GM18508 (cell line): ENCODE data around the gene CCDC88C.
"Not testable (repeated sequence)": the region's sequence is repeated elsewhere in the genome, so short reads cannot be mapped to it uniquely, and the experiment has no call there.

Source experiments
- ATAC-seq: cut with Tn5 transposase; IDR thresholded peaks from one replicate; pipeline ENCODE4 v1.9.1; 2021; ENCODE audit warnings: moderate number of reproducible peaks; ENCODE audit not compliant: insufficient read depth, unreplicated experiment

CCDC88C gene

GRCh38 chr14:91280129-91280528 is 137.5 kb downstream of the CCDC88C start:
- no peak for ATAC-seq

GRCh38 chr14:91279354-91279753 is 138.3 kb downstream of the CCDC88C start:
- ATAC-seq, result no peak

GRCh38 chr14:91278383-91278715 is 139.3 kb downstream of the CCDC88C start:
- no peak for ATAC-seq

- ATAC-seq, result no peak
Observed at GRCh38 chr14:91277546-91278382, 139.9 kb downstream of the CCDC88C start.

- ATAC-seq, result no peak
Observed at GRCh38 chr14:91274796-91275195, 142.8 kb downstream of the CCDC88C start.

GRCh38 chr14:91273885-91274273 is 143.7 kb downstream of the CCDC88C start:
- no peak for ATAC-seq

- ATAC-seq, result no peak
Observed at GRCh38 chr14:91273273-91273884, 144.2 kb downstream of the CCDC88C start.

- no peak for ATAC-seq
Observed at GRCh38 chr14:91272341-91273272, 145.0 kb downstream of the CCDC88C start.

- ATAC-seq, result no peak
Observed at GRCh38 chr14:91271639-91272038, 146.0 kb downstream of the CCDC88C start.

GRCh38 chr14:91270619-91271018 is 147.0 kb downstream of the CCDC88C start:
- no peak for ATAC-seq

- no peak for ATAC-seq
Observed at GRCh38 chr14:91270188-91270587, 147.4 kb downstream of the CCDC88C start.

GRCh38 chr14:91269076-91269991 is 148.3 kb downstream of the CCDC88C start:
- no peak for ATAC-seq

- no peak for ATAC-seq
Observed at GRCh38 chr14:91267965-91268437, 149.6 kb downstream of the CCDC88C start.

GRCh38 chr14:91266276-91266675 is 151.3 kb downstream of the CCDC88C start:
- not testable (repeated sequence) for ATAC-seq

- no peak for ATAC-seq
Observed at GRCh38 chr14:91265404-91265803, 152.2 kb downstream of the CCDC88C start.

- ATAC-seq, result no peak
Observed at GRCh38 chr14:91264151-91265150, 153.2 kb downstream of the CCDC88C start.

GRCh38 chr14:91263329-91263728 is 154.3 kb downstream of the CCDC88C start:
- no peak for ATAC-seq

GRCh38 chr14:91261986-91262549 is 155.6 kb downstream of the CCDC88C start:
- no peak for ATAC-seq
